ENCODE measurements around the gene GABPB2.
A peak's percentile ranks its signal among the peaks of the same experiment; 100 is the strongest.

The GABPB2 gene

DNA sequence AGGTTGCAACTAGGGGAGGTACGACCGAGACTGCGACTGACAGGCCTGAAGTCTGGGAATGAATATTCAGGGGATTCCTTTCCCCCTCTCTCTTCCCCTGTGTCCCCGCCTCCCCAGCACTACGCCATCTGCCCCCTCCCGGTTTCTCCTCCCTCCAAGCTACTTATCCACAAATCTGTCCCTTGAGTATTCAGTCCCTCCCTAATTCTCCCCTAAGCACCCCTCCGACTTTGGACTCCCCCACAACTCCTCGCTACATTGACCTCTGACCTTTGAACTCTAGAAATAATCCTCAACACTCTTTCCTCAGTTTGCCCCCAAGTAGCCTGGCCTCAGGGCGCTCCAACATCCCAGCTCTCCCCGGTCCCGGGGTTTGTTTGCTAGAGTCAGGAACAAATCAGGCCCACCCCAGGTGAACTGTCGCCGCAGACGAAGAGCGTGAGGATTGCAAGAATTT lies 94.7 kb downstream of the GABPB2 start:
- DNase-seq = peak in 1 of 3 experiments; percentile 8
- Mint-ChIP-seq H3K36me3 (ENCODE audit: insufficient read depth) (peaks cover 46% of the 10 kb centered on the region), H3K4me1 (ENCODE audit: low read depth in 2 of 2) (peaks cover 17 to 44% of the 10 kb centered on the region in 2 donors), H3K9me3 (no peaks in the 10 kb centered on the region), H3K27me3 (no peaks in the 10 kb centered on the region), H3K27ac (peak overlapping the region; percentile 93 to 96), H3K4me3 (peak overlapping the region; percentile 90 to 91)
- no peak for ATAC-seq (replicated peaks)

DNA sequence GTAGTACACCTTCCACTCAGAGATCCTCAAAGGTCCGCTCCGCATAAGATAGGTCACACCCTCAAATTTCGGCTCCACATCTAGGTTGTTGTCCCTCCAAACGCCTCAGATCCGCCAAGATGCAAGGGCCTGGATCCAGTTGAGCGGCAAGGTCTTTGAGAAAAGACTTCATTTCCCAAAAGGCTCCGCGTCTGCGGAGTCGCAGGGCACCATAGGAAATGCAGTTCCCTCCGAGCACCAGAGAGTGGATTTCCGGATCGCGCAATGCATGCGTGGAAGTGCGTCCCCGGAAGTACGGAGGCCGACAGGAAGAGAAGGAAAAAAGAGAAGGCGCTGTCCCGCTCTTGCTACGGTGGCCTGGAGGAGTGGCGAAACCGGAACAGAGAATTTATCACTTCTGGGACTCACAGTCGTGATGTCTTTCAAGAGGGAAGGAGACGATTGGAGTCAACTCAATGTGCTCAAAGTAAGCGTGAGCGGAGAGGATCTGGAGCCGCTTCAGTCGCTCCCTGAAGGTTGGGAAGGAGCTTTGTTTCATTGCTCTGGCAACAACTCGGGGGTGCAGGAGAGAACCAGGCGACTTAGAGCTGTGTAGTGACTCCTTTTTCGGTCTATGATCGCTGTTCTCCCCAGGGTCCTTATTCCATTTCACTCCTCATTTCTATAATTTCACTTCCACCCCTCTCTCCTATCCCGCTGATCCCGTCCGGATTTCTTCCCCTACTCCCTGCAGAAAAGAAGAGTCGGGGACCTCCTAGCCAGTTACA lies 95.4 kb downstream of the GABPB2 start, which contains the start of the genes LYSMD1 and SCNM1:
Gene LYSMD1 (minus strand): TSS at position 165 of the 767 bp plus-strand sequence. CDS start 644 bp downstream, outside the sequence.
Gene SCNM1 (plus strand): TSS at position 407 of the 767 bp plus-strand sequence. CDS start 9 bp downstream, at position 416.
- no peaks in the 10 kb centered on the region for H3K9me3 Mint-ChIP-seq
- no peaks in the 10 kb centered on the region for H3K27me3 Mint-ChIP-seq
- peak within 1 kb of the TSS; percentile 93 to 96 for H3K27ac Mint-ChIP-seq
- peak; percentile 93 to 94 (median 93) for DNase-seq
- peak; percentile 98 for ATAC-seq (replicated peaks)
- peaks cover 17 to 40% of the 10 kb centered on the region in 2 donors for H3K4me1 Mint-ChIP-seq (ENCODE audit: low read depth in 2 of 2)
- H3K36me3 Mint-ChIP-seq (ENCODE audit: insufficient read depth) = peaks cover 49% of the 10 kb centered on the region
- H3K4me3 Mint-ChIP-seq = peak within 1 kb of the TSS; percentile 90 to 91

DNA sequence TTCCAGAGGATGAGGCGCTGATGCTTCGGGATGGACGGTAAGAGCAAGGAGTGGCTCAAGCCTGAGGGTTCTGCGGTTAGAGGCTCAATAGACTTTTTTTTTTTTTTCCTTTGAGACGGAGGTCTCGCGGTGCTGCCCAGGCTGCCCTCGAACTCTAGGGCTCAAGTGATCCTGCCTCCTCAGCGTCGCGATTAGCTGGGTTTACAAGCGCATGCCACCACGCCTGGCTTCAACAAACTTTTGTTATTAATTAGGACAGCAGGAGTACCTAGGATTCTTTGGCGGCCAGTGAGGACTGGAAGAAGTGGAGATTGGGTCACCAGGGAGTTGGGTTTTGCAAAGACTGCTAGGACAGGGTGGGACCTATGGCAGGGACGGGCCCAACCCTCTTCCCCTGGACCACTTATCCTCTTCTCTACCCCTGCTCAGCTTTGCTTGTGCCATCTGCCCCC lies 96.0 kb downstream of the GABPB2 start:
- ATAC-seq (replicated peaks) (no peak), DNase-seq (no peak)
- H3K4me3 Mint-ChIP-seq = peak overlapping the region; percentile 90 to 91
- peak overlapping the region; percentile 93 to 96 for H3K27ac Mint-ChIP-seq
- peaks cover 17 to 38% of the 10 kb centered on the region in 2 donors for H3K4me1 Mint-ChIP-seq (ENCODE audit: low read depth in 2 of 2)
- no peaks in the 10 kb centered on the region for H3K9me3 Mint-ChIP-seq
- no peaks in the 10 kb centered on the region for H3K27me3 Mint-ChIP-seq
- H3K36me3 Mint-ChIP-seq (ENCODE audit: insufficient read depth) = peaks cover 49% of the 10 kb centered on the region

DNA sequence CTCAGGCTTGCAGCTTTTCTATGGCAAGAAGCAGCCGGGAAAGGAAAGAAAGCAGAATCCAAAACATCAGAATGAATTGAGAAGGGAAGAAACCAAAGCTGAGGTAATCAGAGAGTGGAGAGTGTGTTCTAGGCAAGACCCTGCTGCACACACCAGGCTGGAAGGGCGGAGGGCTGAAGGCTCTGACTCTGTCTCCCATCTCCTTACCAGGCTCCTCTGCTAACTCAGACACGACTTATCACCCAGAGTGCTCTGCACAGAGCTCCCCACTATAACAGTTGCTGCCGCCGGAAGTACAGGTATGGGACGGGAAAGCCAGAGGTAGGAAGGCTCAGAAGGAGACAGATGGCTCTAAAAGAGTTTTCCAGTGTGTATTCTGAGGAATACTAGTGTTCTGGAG lies 96.6 kb downstream of the GABPB2 start:
- Mint-ChIP-seq H3K27me3 (no peaks in the 10 kb centered on the region), H3K36me3 (ENCODE audit: insufficient read depth) (peaks cover 49% of the 10 kb centered on the region), H3K4me3 (peak overlapping the region; percentile 90 to 91), H3K4me1 (ENCODE audit: low read depth in 2 of 2) (peaks cover 15 to 33% of the 10 kb centered on the region in 2 donors), H3K9me3 (no peaks in the 10 kb centered on the region), H3K27ac (peak overlapping the region; percentile 49 to 96)
- no peak for ATAC-seq (replicated peaks)
- no peak for DNase-seq

DNA sequence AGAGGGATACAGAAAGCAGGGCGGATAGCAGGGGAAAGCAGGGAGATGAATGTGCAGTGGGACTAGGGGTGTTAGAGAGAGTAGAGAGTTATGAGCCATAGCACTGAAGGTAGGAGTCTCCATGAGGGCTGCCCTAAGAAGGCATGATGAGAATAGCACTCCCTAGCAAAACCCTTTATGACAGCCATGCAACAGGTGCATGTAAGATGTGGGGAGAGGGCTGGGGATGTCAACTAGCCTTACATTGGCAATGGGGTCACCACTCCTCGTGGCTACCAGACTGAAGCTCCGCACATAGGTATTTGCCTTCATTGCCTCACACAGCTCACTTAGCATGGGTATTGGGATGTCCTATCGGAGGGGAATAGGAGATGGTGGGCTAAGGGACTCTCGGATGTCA lies 100.6 kb downstream of the GABPB2 start:
- no peak overlapping the region for H3K4me3 Mint-ChIP-seq
- ATAC-seq (replicated peaks) (no peak), DNase-seq (no peak)
- peaks cover 52% of the 10 kb centered on the region for H3K36me3 Mint-ChIP-seq (ENCODE audit: insufficient read depth)
- H3K27me3 Mint-ChIP-seq = no peaks in the 10 kb centered on the region
- peaks cover 8 to 17% of the 10 kb centered on the region in 2 donors for H3K4me1 Mint-ChIP-seq (ENCODE audit: low read depth in 2 of 2)
- no peaks in the 10 kb centered on the region for H3K9me3 Mint-ChIP-seq
- H3K27ac Mint-ChIP-seq = no peak overlapping the region
